NCI-H146 (cell line): Measurements from ENCODE around the gene EXD2.
A peak's percentile ranks its signal among the peaks of the same experiment; 100 is the strongest.
"Not testable (repeated sequence)": the region's sequence is repeated elsewhere in the genome, so short reads cannot be mapped to it uniquely, and the experiment has no call there.

Experiments
- DNase-seq: peaks from one replicate; lab custom pipeline; 2025; lab: John Stamatoyannopoulos, UW

Gene EXD2

DNA sequence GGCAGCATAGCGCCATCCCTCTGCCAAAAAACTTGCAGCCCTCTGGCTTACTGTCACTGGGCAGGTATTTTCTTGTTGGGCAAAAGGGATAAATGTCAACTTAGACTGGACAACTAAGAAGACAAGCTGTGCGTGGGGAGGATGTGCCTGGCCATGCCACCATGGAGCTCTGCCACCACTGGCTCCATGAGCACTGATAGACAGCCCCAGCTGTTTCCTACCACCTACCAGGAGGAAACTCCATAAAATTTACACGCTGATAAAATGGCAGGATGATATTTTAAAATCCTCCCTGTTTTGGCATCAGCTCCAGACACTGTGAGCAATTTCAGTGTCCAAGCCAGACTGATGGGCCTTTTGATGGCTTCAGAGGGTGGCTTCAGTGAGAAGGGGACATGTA lies 61.6 kb downstream of the EXD2 start:
- no peak for DNase-seq

DNA sequence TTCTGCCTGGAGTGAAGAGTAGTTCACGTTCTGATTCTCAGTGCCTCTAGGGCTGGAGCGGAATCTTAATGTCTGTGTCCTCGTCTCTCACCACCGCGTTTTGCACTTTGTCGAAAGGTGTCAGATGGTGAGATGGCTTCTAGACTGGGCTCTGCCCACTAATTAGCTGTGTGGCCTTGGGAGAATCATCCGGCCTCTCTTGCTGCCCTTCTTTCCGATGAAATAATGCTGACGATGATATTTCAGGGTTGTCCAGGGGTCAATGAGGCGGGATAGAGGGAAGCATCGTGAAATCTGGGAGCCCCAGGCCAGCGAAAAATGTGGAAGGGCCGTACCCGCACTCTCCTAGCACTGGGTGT lies 67.8 kb downstream of the EXD2 start:
- no peak for DNase-seq

DNA sequence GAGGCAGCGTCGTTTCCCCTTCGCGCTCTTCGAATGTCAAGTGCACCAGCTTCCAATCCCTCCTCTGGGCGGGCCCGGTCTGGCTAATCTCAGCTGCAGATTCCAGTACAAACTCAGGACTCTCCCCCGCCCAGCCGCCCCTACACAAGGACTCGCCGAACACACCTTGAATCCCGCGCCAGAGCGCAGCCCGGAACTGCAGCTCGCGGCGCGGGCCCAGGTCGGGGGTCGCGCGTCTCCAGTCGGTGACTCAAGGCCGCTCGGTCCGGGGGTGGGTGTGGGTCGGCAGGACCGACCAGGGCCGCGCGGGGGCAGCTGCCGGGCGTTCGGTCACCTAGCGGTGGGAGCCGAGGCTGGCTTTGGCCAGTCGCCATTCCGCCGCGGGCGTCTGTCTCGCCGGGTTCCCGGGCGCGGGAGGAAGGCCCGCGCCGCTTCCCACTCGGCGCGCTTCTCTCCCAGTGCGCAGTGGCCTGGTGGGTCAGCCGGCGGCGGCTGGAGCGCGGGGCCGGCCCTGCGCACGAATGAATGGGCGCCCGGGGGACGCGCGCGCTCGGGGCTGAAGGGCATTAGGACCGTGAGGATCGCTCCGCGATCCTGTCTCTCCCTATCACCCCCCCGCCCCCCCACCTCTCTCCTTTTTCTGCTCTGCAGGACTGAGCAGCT lies 68.4 kb downstream of the EXD2 start, which contains the start of gene GALNT16:
Gene GALNT16 (plus strand): TSS at position 632 of the 663 bp plus-strand sequence. CDS start 133 bp downstream, outside the sequence.
- DNase-seq = peak; percentile 72

DNA sequence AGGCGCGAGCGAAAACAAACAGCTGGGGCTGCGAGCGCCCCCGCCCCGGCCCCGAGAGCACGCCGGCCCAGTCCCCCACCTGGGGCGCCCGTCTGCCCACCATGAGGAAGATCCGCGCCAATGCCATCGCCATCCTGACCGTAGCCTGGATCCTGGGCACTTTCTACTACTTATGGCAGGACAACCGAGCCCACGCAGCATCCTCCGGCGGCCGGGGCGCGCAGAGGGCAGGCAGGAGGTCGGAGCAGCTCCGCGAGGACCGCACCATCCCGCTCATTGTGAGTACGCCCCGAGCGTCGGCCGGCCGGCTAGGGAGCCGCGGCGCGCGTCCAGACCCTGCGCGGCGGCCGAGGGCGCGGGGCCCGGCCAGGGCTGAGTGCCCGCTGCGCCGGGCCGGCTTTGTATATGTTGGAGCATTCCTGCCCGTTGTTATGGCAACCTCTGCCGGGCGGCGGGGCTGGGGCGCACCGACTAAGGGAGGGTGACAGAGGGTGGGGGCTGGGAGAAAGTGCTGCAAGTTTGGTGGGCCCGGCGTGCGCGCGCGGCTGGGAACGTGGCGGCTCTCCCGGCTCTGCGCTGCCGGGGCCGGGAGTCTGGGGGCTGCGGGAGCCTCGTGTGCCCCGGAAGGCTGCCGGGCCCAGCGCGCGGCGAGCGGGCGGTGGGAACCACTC lies 69.0 kb downstream of the EXD2 start:
- DNase-seq = peak; percentile 47

DNA sequence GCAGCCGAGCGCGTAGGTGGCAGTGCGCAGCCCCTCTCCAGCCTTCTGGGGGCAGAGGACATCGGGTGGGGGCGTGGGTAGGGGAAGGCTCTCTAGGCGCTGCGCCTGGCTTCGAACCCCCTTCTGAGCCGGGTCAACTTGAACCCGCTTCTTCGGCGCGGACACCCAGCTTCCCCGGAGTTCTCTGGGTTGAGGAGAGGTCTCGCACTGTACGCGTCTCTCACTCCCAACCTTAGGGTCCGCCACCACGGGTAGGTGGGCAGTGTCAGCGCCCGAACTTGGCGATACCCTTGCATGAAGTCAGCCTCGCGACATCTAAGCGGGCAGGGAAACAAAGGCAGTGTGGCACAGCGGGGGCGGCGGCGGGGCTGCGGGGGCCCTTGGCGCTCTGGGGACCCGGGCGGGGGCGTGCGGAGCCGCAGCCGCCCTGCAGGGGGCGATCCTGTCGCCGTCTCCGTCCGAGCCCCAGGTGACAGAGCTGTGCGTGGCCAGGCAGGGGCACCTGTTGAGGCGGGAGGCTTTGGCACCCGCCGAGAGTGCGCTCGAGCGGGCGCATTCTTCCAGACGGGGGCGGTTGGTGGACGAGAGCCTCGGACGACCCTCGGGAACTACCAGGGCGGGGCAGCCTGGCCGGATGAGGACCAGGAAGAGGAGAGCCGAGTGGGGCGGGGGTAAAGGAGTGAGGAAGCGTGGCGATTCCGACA lies 69.7 kb downstream of the EXD2 start:
- DNase-seq = peak; percentile 44

DNA sequence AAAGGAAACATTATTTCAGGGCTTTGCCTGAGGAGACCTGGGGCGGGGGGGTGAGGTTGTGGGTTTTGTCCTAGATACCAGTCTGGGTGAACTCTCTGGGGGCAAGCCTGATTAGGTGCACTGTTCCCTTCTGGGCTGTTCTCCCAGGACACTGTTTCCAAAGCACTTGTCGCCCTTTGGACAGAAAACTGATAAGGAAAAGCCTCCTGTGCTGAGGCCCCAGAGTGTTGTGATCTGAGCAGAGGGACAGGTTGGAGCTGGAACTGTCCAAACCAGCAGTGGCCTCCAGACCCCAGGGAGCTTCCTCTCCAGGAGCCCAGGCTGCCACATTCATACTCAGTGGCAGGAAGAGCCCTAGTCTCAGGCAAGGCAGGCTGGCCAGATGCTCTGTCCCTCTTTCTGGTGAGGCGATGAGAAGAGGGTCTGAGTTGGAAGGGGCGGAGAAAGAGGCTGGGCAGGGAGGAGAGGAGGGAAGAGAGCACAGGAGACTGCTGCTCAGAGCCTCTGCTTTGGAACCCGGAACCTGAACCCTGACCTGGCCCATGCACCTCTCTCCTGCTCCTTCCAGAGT lies 70.5 kb downstream of the EXD2 start:
- DNase-seq = no peak

DNA sequence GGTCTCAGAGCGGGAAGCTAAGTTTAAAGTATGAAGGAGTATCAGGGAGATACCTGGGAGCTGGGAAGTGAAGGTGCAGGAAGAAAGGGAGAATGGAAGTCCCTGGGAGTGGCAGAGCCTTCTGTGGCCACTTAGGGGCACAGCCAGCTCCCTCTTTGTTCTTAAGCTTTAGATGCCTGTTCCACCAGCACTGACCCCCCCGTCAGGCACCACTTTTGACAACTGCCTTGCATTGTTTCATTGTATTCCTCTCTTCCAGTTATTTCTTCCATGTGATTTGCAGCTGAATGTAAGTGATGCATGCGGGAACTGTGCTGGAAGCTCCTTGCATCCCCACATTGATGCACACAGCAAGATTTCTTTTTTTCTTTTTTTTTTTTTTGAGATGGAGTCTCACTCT lies 71.2 kb downstream of the EXD2 start:
- DNase-seq = no peak

DNA sequence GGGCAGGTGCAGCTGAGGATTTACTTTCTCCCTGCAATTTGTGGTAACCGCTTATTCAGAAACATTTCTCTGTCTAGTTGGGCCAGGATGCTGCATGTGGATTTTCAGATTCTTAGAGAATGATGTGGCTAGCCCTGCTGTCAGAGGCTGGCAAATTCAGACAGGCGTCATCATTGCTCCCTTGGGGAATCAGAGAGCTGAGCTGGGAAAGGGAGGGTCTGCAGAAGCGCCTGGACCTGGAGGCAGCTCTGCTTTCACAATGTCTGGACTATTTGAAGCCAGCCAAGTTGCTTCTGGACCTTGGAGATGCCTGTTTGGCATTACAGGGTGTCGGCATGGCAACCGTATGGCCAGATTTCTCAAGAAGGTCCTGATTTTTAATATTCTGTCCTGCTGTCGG lies 72.1 kb downstream of the EXD2 start:
- DNase-seq = no peak

DNA sequence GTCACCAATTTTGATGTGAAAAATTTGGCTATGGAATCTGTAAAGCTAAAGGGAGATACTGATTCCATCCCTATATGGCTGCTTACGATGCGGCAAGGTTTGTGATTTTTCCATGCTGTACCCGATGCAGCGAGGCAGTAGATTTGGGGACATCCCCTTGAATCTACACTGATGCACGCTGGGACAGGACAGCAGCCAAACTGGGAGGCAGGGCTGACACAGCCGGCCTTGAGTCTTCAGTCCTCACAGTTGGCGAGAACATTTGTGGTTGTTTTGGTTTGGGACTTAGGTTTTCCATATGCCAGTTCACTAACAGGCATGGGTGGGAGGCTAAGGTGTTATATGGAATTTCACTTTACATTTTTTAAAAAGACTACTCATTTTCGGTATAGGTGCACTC lies 72.5 kb downstream of the EXD2 start:
- no peak for DNase-seq

DNA sequence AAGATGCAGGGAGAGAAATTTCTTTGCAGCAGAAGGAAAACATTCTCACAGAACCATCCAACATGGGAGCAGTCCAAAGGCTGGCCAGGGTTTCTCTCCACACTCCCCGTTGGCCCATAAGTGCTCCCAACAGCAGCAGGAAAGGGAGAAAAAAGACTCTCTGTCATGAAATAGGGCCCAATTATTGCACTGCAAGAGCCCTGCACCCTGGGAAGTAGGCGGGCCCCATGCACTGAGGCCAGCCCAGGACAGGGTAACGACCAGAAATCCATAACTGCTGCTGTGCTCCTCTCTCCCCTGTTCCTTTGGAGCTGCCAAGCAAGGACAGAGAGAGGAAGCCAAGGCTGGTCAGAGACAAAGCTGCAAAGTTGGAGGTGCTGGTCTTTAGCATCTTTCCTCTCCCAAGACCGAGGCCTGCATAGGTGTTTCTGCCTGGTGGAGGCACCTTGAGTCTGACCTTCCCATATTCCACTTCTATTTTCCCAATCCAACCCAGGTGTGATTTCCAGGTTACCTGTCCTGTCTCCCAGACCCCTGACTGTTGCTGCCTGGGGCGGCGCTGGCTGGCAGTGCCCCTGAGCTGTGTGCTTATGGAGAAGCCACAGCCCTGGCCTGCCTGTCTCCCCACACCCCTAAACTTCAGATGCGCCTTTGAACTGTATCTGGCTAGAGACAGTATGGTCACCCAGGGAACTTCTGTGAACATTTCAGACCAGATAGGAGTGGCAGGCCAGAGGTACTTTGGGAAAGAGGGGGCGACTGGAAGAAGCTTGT lies 75.5 kb downstream of the EXD2 start:
- no peak for DNase-seq

DNA sequence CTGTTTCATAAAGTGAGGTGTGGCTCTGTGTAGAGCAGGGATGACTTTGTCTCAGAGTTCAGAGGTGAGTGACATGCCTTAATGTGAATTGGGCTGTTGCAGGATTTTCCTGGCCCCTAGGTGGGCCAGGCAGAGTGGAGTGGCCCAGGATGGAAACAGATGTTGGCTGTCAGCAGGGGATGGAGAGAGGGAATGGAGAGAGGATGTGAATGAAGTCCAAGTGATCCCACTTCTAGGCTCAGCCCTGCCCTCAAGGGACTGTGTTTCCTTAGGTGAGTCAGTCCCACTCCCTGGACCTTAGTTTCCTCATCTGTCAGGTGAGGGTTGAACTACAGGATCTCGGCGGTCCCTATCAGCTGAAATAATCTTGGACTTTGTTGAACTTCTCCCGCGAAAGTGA lies 76.2 kb downstream of the EXD2 start:
- DNase-seq = no peak

DNA sequence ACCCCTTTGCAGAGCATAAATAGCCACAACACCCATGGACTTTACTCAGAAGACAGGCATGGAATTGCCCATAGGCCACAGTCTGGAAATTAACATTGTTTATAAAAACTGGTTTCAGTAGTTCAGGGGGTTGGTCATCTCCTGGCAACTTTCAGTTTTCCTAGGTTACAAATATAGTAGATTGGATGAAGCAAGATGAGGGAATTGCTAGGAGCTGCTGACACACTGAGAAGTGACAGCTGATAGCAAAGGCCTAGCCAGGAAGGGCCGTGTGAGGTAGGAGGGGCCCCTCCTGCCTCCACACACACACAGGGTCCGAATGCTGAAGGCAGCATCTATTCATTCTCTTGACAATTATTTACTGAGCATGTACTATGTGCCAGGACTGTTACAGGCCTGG lies 76.9 kb downstream of the EXD2 start:
- DNase-seq = no peak

DNA sequence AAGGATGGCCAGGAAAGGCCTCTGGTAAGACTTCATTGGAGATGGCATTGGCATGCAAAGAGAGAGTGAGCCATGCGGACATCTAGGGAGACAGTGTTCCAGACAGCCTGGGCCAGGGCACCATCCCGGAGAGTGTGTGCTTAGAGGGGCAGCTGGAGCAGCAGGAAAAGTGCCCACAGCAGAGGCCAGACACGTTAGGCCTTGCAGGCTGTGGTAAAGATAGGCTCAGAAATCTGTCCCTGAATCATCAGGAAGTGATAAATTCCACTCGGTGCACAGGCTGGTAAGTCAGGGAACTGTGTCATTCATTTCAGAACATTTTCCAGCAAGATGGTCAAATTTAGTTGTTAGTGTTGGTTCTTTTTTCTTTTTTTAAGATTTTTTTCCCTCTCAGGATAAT lies 77.5 kb downstream of the EXD2 start:
- no peak for DNase-seq

DNA sequence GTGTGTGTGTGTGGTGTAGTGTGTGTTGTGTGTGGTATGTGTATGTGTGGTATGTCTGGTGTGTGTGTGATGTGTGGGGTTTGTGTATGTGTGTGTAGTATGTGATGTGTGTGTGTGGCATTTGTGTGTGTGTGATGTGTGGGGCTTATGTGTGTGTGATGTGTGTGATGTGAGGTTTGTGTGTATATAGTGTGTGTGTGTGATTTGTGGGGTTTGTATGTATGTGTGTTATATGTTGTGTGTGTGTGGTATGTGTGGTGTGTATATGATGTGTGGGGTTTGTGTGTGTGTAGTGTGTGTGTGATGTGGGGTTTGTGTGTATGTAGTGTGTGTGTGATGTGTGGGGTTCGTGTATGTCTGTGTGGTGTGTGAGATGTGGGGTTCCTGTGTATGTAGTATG lies 78.1 kb downstream of the EXD2 start:
- no peak for DNase-seq

DNA sequence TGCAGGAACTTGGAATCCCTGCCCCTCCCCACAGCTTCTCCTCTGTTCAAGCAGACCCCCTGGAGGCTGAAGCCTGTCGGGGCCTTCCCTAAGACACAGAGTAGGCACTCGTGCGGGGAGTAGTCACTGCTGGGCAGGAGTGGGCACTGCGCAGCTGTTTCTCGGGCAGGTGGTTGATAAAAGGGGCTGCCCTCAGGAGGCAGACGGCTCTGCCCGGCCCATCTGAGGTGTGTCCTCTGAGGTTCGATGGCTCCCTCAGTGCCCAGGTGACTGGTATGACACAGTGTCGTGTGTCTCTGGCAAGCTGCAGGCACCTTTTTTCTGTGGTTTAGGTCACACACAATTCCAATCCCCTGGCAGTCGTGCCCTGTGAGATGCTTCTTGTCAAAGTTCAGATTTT lies 78.8 kb downstream of the EXD2 start:
- DNase-seq = no peak

DNA sequence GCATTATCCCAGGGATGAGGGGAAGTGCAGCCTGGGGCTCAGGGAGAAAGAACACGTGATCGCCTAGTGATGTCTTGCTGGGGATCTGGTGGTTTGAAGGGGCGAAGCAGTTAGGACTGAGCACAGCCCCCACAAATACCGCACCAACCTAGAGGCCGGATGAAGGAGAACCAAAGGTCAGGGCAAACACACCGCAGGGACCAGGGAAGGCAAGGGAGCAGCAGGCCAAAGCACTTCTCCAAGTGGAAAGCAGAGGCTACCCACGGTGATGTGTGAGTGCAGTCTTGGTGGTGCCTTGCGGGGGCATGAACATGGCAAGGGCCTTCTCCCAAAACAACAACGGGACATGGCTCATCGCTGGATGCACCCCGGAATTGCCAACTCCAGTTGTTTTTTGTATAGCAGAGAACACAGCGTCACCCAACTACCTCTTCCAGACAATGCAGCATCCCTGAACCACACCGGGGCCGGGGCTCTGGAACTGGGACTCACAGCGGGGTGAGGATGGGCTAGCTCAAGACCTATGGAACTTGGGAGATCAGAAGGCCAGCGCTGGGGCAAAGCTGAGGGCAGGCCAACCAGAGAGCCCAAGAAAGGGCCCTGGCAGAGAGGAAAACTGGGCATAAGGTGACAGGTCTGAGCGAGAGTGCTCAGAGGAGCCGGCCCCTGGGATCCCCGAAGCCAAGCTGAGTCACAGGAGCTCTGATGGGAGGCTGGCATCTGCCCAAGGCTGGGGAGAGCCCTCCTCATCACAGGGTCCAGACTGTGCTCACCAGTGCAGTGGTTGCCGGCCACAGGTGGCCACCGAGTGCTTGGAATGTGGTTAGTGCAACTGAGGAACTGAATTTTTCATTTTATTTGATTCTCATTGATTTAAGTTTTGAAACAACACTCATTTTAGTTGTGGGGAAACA lies 79.8 kb downstream of the EXD2 start:
- no peak for DNase-seq

DNA sequence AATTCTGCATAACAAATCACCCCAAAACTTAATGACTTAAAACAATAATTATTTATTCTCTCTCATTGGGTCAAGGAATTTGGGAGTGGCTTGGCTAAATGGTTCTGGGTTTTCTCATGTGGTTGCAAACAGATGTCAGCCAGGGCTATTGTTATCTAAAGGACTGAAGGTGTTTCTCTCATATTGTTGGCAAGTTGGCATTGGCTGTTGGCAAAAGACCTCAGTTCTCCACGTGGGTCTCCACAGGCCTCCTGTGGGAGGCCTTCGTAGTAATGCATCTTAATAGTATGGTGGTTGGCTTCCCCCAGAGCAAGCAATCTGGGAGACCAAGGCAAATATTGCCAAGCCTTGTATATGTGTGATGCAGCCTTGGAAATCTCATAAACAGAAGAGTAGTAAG lies 83.0 kb downstream of the EXD2 start:
- no peak for DNase-seq

DNA sequence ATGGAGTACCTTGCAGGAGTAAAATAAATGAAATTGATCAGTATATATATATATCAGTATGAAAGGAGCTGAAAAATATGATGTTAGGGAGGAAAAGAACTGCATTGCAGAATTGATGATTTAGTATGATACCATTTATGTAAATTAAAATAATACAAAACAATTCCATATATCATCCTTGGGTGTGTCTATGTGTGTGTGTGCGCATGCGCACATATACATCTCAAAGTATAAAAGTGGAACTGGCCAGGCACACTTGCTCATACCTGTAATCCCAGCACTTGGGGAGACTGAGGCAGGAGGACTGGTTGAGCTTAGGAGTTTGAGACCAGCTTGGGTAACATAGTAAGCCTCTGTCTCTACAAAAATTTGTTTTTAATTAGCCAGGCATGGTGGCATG lies 84.0 kb downstream of the EXD2 start:
- no peak for DNase-seq

DNA sequence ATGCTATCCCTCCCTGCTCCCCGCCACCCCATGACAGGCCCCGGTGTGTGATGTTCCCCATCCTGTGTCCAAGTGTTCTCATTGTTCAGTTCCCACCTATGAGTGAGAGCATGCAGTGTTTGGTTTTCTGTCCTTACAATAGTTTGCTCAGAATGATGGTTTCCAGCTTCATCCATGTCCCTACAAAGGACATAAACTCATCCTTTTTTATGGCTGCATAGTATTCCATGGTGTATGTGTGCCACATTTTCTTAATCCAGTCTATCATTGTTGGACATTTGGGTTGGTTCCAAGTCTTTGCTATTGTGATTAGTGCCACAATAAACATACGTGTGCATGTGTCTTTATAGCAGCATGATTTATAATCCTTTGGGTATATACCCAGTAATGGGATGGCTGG lies 86.1 kb downstream of the EXD2 start:
- DNase-seq = not testable (repeated sequence)

DNA sequence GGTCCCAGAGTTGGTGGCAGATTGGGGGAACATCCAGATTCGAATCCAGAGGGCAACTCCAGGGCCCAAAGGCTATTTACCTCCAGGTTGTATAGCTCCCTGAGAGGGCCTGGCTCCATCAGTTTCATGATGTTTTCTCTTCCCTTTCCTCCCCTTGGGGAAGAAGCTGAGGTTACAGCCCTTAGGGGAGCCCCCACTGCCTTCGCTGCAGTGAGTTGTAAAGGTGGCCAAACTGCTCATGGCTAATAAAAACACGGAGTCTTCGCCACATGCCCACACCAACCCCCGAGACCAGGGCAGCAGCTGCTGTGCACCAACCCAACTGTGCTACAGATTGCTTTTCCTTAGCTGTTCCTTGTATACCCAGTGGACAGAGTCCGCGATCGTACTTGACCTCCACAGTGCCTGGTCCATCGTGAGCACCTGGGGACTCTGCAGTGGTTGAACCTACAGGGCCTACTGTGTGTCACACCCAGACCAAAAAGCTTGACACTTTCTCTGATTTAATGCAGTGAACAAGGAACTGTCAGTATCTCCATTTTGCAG lies 89.5 kb downstream of the EXD2 start:
- no peak for DNase-seq
